Neural cell (in vitro differentiated cells): ENCODE results near the gene PCED1B. TPM values are rescaled to one million over a fixed set of nuclear protein-coding genes. Genes with fewer than 3 reads are reported as not detected.

Experiments used
- H2AFZ ChIP-seq: fragments of 200-600, 300-800 bp; sonication (generic), shearing (Covaris generic); 2 replicates; pipeline ENCODE4 v1.6.0; 2014; ENCODE audit warnings: low read depth, mild to moderate bottlenecking, antibody characterized with exemption, low read length, moderate library complexity
- H3F3A ChIP-seq: fragments of 200-600 bp; shearing (Covaris generic); 2 replicates; pipeline ENCODE4 v1.6.1; 2016; ENCODE audit warnings: mild to moderate bottlenecking, moderate library complexity, mixed read lengths, antibody characterized with exemption, low read length; ENCODE audit not compliant: insufficient read depth, poor library complexity, severe bottlenecking
- H3K27ac ChIP-seq: fragments of 200-600, 300-800 bp; sonication (generic), shearing (Covaris generic); 2 replicates; pipeline ENCODE4 v1.5.1; 2014; ENCODE audit warnings: mild to moderate bottlenecking, low read length, moderate library complexity
- H3K27me3 ChIP-seq: fragments of 300-800, 200-600 bp; sonication (generic), shearing (Covaris generic); 2 replicates; pipeline ENCODE4 v1.6.0; 2014; ENCODE audit warnings: mild to moderate bottlenecking, low read depth, low read length, moderate library complexity; ENCODE audit not compliant: insufficient read depth
- H3K36me3 ChIP-seq: fragments of 300-800, 200-600 bp; sonication (generic), shearing (Covaris generic); 2 replicates; pipeline ENCODE4 v1.5.1; 2014; ENCODE audit warnings: mild to moderate bottlenecking, antibody characterized with exemption, low read length, moderate library complexity; ENCODE audit not compliant: insufficient read depth
- H3K4me2 ChIP-seq: fragments of 300-800, 200-600 bp; sonication (generic), shearing (Covaris generic); 2 replicates; pipeline ENCODE4 v1.6.0; 2014; ENCODE audit warnings: mild to moderate bottlenecking, low read length
- H3K4me3 ChIP-seq: fragments of 300-800, 200-600 bp; sonication (generic), shearing (Covaris generic); 2 replicates; pipeline ENCODE4 v1.5.1; 2014; ENCODE audit warnings: mild to moderate bottlenecking, low read length, moderate library complexity
- H3K79me2 ChIP-seq: fragments of 200-600 bp; shearing (Covaris generic); replicated peaks from 2 replicates; pipeline ENCODE4 v1.6.0; 2014; ENCODE audit warnings: mild to moderate bottlenecking, low read length, moderate library complexity; ENCODE audit not compliant: insufficient read depth
- H3K9ac ChIP-seq: fragments of 300-800, 200-600 bp; sonication (generic), shearing (Covaris generic); 2 replicates; pipeline ENCODE4 v1.6.1; 2016; ENCODE audit warnings: mild to moderate bottlenecking, low read length, mixed read lengths
- H3K9me2 ChIP-seq: fragments of 200-600 bp; shearing (Covaris generic); 2 replicates; pipeline ENCODE4 v1.6.1; 2016; ENCODE audit warnings: mild to moderate bottlenecking, low read length, mixed read lengths; ENCODE audit not compliant: insufficient read depth
- H3K9me3 ChIP-seq: fragments of 200-600, 300-800 bp; sonication (generic), shearing (Covaris generic); 2 replicates; pipeline ENCODE4 v1.6.1; 2016; ENCODE audit warnings: mild to moderate bottlenecking, mixed run types, low read length, moderate library complexity, mixed read lengths
- H4K20me1 ChIP-seq: fragments of 200-600 bp; shearing (Covaris generic); 2 replicates; pipeline ENCODE4 v1.6.1; 2016; ENCODE audit warnings: mild to moderate bottlenecking, mixed run types; ENCODE audit not compliant: insufficient read depth
- EP300 ChIP-seq: fragments of 450-650 bp; conservative IDR thresholded peaks from 2 replicates; pipeline ENCODE4 v1.6.1; 2014; ENCODE audit warnings: antibody characterized with exemption, mild to moderate bottlenecking, moderate library complexity; ENCODE audit not compliant: poor library complexity, severe bottlenecking
- EZH2 ChIP-seq: fragments of 200-600, 300-800 bp; shearing (Covaris generic), sonication (generic); IDR thresholded peaks from 2 replicates; pipeline ENCODE4 v1.6.1; 2014; ENCODE audit warnings: antibody characterized with exemption, low read length, borderline replicate concordance, mild to moderate bottlenecking; ENCODE audit not compliant: insufficient read depth, poor library complexity, severe bottlenecking
- MXI1 ChIP-seq: fragments of 450-650 bp; conservative IDR thresholded peaks from 2 replicates; pipeline ENCODE4 v1.6.1; 2014; ENCODE audit warnings: antibody characterized with exemption, mild to moderate bottlenecking; ENCODE audit not compliant: poor library complexity, severe bottlenecking
- POLR2AphosphoS5 ChIP-seq: IDR thresholded peaks from 2 replicates; pipeline ENCODE4 v1.6.1; 2012
- RAD21 ChIP-seq: fragments of 450-650 bp; conservative IDR thresholded peaks from 2 replicates; pipeline ENCODE4 v1.6.1; 2014; ENCODE audit warnings: antibody characterized with exemption, mild to moderate bottlenecking, moderate library complexity
- SMC3 ChIP-seq: fragments of 450-650 bp; conservative IDR thresholded peaks from 2 replicates; pipeline ENCODE4 v1.6.1; 2014; ENCODE audit warnings: antibody characterized with exemption, mild to moderate bottlenecking, moderate library complexity; ENCODE audit not compliant: poor library complexity
- TAF1 ChIP-seq: IDR thresholded peaks from 2 replicates; pipeline ENCODE4 v1.6.1; 2012; ENCODE audit warnings: low read depth
- polyA minus RNA-seq: library from RNA; depleted of rRNA, polyadenylated mRNA; stranded (reverse); fragments of >200 nt; gene quantifications from 2 replicates; pipeline ENCODE4 v1.2.3, GENCODE V29; 2014
- polyA plus RNA-seq: library from polyadenylated mRNA; depleted of rRNA; stranded (reverse); fragments of >200 nt; gene quantifications from 2 replicates; pipeline ENCODE4 v1.2.3, GENCODE V29; 2014
- TF ChIP-seq, protein P1 (sequence below): fragments of 450-650 bp; IDR thresholded peaks from 2 replicates; pipeline ENCODE4 v1.5.1; 2014; ENCODE audit warnings: antibody characterized with exemption, mild to moderate bottlenecking, moderate library complexity; ENCODE audit not compliant: poor library complexity, severe bottlenecking
- TF ChIP-seq, protein P2 (sequence below): IDR thresholded peaks from 2 replicates; pipeline ENCODE4 v1.6.1; 2012; ENCODE audit warnings: borderline replicate concordance

Gene PCED1B, protein sequence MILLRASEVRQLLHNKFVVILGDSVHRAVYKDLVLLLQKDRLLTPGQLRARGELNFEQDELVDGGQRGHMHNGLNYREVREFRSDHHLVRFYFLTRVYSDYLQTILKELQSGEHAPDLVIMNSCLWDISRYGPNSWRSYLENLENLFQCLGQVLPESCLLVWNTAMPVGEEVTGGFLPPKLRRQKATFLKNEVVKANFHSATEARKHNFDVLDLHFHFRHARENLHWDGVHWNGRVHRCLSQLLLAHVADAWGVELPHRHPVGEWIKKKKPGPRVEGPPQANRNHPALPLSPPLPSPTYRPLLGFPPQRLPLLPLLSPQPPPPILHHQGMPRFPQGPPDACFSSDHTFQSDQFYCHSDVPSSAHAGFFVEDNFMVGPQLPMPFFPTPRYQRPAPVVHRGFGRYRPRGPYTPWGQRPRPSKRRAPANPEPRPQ
- polyA plus RNA-seq, result not detected in 2 replicates
- not detected in 2 replicates for polyA minus RNA-seq

DNA sequence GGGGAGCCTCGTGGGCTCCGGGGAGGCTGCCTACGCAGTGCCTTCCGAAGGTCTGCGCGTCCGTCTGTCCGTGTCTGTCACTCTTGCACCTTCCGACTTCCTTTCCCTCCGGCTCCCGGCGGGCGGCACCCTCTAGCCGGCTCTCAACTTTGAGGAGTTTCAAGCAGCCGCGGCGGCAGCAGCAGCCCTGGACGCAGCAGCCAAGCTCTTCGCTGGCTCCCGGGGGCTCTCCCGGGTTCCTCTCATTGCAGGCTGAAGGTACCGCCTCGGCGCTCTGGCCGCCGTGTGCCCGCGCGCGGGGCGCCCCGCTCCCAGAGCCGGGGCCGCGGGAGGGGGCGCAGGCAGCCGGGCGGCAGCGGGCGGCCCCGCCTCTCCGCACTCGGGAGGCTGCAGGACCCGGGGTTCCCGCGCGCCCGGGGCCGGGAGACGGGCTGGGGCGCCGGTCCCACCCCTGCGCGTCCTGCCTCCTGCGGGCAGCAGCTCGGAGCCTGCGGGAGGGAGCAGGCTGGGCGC lies at the start of gene PCED1B, which contains the start of gene AMIGO2:
TSS of gene PCED1B (plus strand) at position 154 of the 513 bp plus-strand sequence. CDS start 155,443 bp downstream, outside the sequence.
TSS of gene AMIGO2 (minus strand) at position 492 of the 513 bp plus-strand sequence. CDS start 957 bp downstream, outside the sequence.
- H3K9me2 ChIP-seq, result no peaks in the 10 kb centered on the region
- peak within 1 kb of the TSS; percentile 7 for H2AFZ ChIP-seq
- peaks cover 27% of the 10 kb centered on the region for H3K27me3 ChIP-seq
- no peaks in the 10 kb centered on the region for H3K36me3 ChIP-seq
- no peaks in the 10 kb centered on the region for H3K9me3 ChIP-seq
- H3F3A ChIP-seq, result no peaks in the 10 kb centered on the region
- no peak within 1 kb of the TSS for H3K27ac ChIP-seq
- TF ChIP-seq SMC3 (peak; percentile 38), POLR2AphosphoS5 (no peak), RAD21 (peak; percentile 52)
- no peaks in the 10 kb centered on the region for H4K20me1 ChIP-seq
- peak within 1 kb of the TSS; percentile 76 for H3K4me3 ChIP-seq
- peak within 1 kb of the TSS; percentile 44 for H3K9ac ChIP-seq
- H3K79me2 ChIP-seq, result no peaks in the 10 kb centered on the region
- peak within 1 kb of the TSS; percentile 22 for H3K4me2 ChIP-seq

DNA sequence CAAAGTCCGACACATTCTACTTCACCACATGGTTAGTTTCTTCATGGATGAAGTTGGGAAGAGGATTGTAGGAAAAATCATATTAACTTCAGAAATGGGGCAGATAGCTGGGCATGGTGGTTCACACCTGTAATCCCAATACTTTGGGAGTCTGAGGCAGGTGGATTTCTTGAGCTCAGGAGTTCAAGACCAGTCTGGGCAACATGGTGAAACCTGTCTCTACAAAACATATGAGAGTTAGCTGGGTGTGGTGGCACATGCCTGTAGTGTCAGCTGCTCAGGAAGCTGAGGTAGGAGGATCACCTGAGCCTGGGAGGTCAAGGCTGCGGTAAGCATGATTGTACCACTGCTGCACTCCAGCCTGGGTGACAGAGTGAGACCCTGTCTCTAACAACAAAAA lies 49.5 kb upstream of the PCED1B start:
- no peaks in the 10 kb centered on the region for H3K27me3 ChIP-seq
- H3K4me3 ChIP-seq, result no peak overlapping the region
- H3K79me2 ChIP-seq, result no peaks in the 10 kb centered on the region
- no peak overlapping the region for H3K4me2 ChIP-seq
- no peaks in the 10 kb centered on the region for H4K20me1 ChIP-seq
- H2AFZ ChIP-seq, result no peak overlapping the region
- H3F3A ChIP-seq, result no peaks in the 10 kb centered on the region
- no peak overlapping the region for H3K9ac ChIP-seq
- TF ChIP-seq EP300 (no peak), TAF1 (no peak), EZH2 (no peak), MXI1 (no peak), SMC3 (no peak), POLR2AphosphoS5 (no peak), RAD21 (no peak)
- TF ChIP-seq, protein P1, sequence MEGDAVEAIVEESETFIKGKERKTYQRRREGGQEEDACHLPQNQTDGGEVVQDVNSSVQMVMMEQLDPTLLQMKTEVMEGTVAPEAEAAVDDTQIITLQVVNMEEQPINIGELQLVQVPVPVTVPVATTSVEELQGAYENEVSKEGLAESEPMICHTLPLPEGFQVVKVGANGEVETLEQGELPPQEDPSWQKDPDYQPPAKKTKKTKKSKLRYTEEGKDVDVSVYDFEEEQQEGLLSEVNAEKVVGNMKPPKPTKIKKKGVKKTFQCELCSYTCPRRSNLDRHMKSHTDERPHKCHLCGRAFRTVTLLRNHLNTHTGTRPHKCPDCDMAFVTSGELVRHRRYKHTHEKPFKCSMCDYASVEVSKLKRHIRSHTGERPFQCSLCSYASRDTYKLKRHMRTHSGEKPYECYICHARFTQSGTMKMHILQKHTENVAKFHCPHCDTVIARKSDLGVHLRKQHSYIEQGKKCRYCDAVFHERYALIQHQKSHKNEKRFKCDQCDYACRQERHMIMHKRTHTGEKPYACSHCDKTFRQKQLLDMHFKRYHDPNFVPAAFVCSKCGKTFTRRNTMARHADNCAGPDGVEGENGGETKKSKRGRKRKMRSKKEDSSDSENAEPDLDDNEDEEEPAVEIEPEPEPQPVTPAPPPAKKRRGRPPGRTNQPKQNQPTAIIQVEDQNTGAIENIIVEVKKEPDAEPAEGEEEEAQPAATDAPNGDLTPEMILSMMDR, result no peak
- TF ChIP-seq, protein P2, sequence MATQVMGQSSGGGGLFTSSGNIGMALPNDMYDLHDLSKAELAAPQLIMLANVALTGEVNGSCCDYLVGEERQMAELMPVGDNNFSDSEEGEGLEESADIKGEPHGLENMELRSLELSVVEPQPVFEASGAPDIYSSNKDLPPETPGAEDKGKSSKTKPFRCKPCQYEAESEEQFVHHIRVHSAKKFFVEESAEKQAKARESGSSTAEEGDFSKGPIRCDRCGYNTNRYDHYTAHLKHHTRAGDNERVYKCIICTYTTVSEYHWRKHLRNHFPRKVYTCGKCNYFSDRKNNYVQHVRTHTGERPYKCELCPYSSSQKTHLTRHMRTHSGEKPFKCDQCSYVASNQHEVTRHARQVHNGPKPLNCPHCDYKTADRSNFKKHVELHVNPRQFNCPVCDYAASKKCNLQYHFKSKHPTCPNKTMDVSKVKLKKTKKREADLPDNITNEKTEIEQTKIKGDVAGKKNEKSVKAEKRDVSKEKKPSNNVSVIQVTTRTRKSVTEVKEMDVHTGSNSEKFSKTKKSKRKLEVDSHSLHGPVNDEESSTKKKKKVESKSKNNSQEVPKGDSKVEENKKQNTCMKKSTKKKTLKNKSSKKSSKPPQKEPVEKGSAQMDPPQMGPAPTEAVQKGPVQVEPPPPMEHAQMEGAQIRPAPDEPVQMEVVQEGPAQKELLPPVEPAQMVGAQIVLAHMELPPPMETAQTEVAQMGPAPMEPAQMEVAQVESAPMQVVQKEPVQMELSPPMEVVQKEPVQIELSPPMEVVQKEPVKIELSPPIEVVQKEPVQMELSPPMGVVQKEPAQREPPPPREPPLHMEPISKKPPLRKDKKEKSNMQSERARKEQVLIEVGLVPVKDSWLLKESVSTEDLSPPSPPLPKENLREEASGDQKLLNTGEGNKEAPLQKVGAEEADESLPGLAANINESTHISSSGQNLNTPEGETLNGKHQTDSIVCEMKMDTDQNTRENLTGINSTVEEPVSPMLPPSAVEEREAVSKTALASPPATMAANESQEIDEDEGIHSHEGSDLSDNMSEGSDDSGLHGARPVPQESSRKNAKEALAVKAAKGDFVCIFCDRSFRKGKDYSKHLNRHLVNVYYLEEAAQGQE, result no peak
- H3K9me2 ChIP-seq, result no peaks in the 10 kb centered on the region
- H3K27ac ChIP-seq, result no peak overlapping the region
- no peaks in the 10 kb centered on the region for H3K9me3 ChIP-seq
- no peaks in the 10 kb centered on the region for H3K36me3 ChIP-seq
